B cell (primary cell): ENCODE measurements around the gene GMIP. TPM values are rescaled to one million over a fixed set of nuclear protein-coding genes. Genes with fewer than 3 reads are reported as not detected.

Experiments
- ATAC-seq: fragments of 200-7000 bp; cut with Tn5 transposase; one replicate; pipeline ENCODE4 v1.10.0; 2021; ENCODE audit warnings: low read depth, mild to moderate bottlenecking, moderate number of reproducible peaks, moderate library complexity
- CTCF ChIA-PET: fragments of 350-600 bp; sonication (Branson Sonifier 250); formaldehyde crosslinking; loops from one replicate; lab custom pipeline; 2021; ENCODE audit warnings: antibody characterized with exemption, inconsistent platforms; lab: Charles Lee
- POLR2A ChIA-PET: fragments of 350-600 bp; sonication (Branson Sonifier 250); formaldehyde crosslinking; loops from one replicate; lab custom pipeline; 2021; ENCODE audit warnings: antibody characterized with exemption; lab: Charles Lee
- DNase-seq: peaks from one replicate; pipeline ENCODE4 v3.0.0; 2013
- H2AFZ ChIP-seq: 2 replicates; pipeline ENCODE4 v1.6.1; 2012; ENCODE audit warnings: mild to moderate bottlenecking, low read depth, low read length; ENCODE audit not compliant: insufficient read depth, poor library complexity, severe bottlenecking
- H3K27ac ChIP-seq, 2 donors: 1 replicate in 1 of 2; 2 replicates in 1 of 2; pipeline ENCODE4 v1.5.1; 2012 to 2013; ENCODE audit warnings: low read length in 2 of 2, mild to moderate bottlenecking in 2 of 2, moderate library complexity in 1 of 2
- H3K27me3 ChIP-seq, 4 experiments: fragments of 200-600 bp in 1 of 4; sonication (generic) in 1 of 4; replicated peaks in 1 of 4; 1 replicate in 2 of 4; 2 replicates in 2 of 4; pipeline versions ENCODE4 v1.6.1 to v1.7.0; 2013 to 2016; ENCODE audit warnings: low read length in 3 of 4, mild to moderate bottlenecking in 2 of 4, mixed read lengths in 1 of 4, moderate library complexity in 1 of 4; ENCODE audit not compliant: insufficient read depth in 4 of 4, control insufficient read depth in 3 of 4; ENCODE audit errors: control extremely low read depth in 1 of 4
- H3K36me3 ChIP-seq, 2 experiments: replicated peaks in 1 of 2; 1 replicate in 1 of 2; 2 replicates in 1 of 2; pipeline versions ENCODE4 v1.6.1 to v1.7.1; 2013; ENCODE audit warnings: low read length in 1 of 2; ENCODE audit not compliant: insufficient read depth in 2 of 2, control insufficient read depth in 1 of 2; ENCODE audit errors: control extremely low read depth in 1 of 2, extremely low read depth in 1 of 2
- H3K4me1 ChIP-seq, 2 donors: fragments of 200-600 bp in 1 of 2; sonication (generic) in 1 of 2; 1 replicate in 1 of 2; 2 replicates in 1 of 2; pipeline versions ENCODE4 v1.5.1 to v1.6.1; 2013 to 2017; ENCODE audit warnings: low read length in 2 of 2; ENCODE audit not compliant: control insufficient read depth in 2 of 2, insufficient read depth in 2 of 2
- H3K4me2 ChIP-seq: replicated peaks from 2 replicates; pipeline ENCODE3; 2012; ENCODE audit warnings: mild to moderate bottlenecking, low read depth, low read length; ENCODE audit not compliant: poor library complexity, severe bottlenecking
- H3K4me3 ChIP-seq, 5 experiments: fragments of 200-600 bp in 1 of 5; sonication (generic) in 1 of 5; 1 replicate in 3 of 5; 2 replicates in 2 of 5; pipeline versions ENCODE4 v1.5.1 to v1.7.0; 2011 to 2016; ENCODE audit warnings: low read length in 4 of 5, mild to moderate bottlenecking in 4 of 5, low read depth in 2 of 5, control low read depth in 1 of 5, moderate library complexity in 1 of 5; ENCODE audit not compliant: insufficient read depth in 1 of 5; ENCODE audit errors: control extremely low read depth in 1 of 5, extremely low read depth in 1 of 5
- H3K79me2 ChIP-seq: fragments of 200-600 bp; sonication (generic); one replicate; pipeline ENCODE4 v1.6.0; 2016; ENCODE audit warnings: low read length; ENCODE audit not compliant: control insufficient read depth, insufficient read depth
- H3K9ac ChIP-seq: fragments of 200-600 bp; sonication (generic); 2 replicates; pipeline ENCODE4 v1.6.1; 2017; ENCODE audit warnings: mild to moderate bottlenecking, low read length, moderate library complexity
- H3K9me3 ChIP-seq, 3 donors: one replicate each; pipeline versions ENCODE4 v1.6.1 to v1.7.1; 2013; ENCODE audit warnings: low read length in 2 of 3; ENCODE audit not compliant: control insufficient read depth in 2 of 3, insufficient read depth in 1 of 3; ENCODE audit errors: control extremely low read depth in 1 of 3
- H4K20me1 ChIP-seq: 2 replicates; pipeline ENCODE4 v1.6.0; 2012; ENCODE audit warnings: mild to moderate bottlenecking, low read length; ENCODE audit not compliant: insufficient read depth, control insufficient read depth, poor library complexity, severe bottlenecking
- H3K27ac Mint-ChIP-seq: one replicate; pipeline ENCODE4 v1.8.0; 2021; ENCODE audit warnings: mixed read lengths
- H3K27me3 Mint-ChIP-seq: one replicate; pipeline ENCODE4 v1.8.0; 2021; ENCODE audit warnings: mixed read lengths
- H3K4me1 Mint-ChIP-seq: one replicate; pipeline ENCODE4 v1.8.0; 2021; ENCODE audit warnings: mixed read lengths
- H3K4me3 Mint-ChIP-seq: one replicate; pipeline ENCODE4 v1.8.0; 2021; ENCODE audit warnings: mixed read lengths
- H3K9me3 Mint-ChIP-seq: one replicate; pipeline ENCODE4 v1.8.0; 2022; ENCODE audit warnings: mixed read lengths; ENCODE audit not compliant: insufficient read depth
- CTCF ChIP-seq: fragments of 200-600 bp; IDR thresholded peaks from one replicate; pipeline ENCODE4 v1.8.0; 2022; ENCODE audit warnings: antibody characterized with exemption, mild to moderate bottlenecking
- EZH2 ChIP-seq: IDR thresholded peaks from 2 replicates; pipeline ENCODE4 v1.6.1; 2012; ENCODE audit warnings: borderline replicate concordance, low read depth, mild to moderate bottlenecking, moderate library complexity, low read length; ENCODE audit not compliant: insufficient read depth, poor library complexity, severe bottlenecking
- WGBS: methylation state at CpG from one replicate; pipeline ENCODE4 v1.1.5; 2013; ENCODE audit warnings: missing lambda C conversion rate; ENCODE audit not compliant: insufficient coverage; 5-methylcytosine and 5-hydroxymethylcytosine counted together
- intact Hi-C: fragments of 100-400 bp; cut with micrococcal nuclease; formaldehyde crosslinking; loops from one replicate; pipeline ENCODE4 v1.10.0; 2022
- polyA plus RNA-seq: library from polyadenylated mRNA; depleted of rRNA; stranded (reverse); fragments of >200 nt; gene quantifications from 2 replicates; pipeline ENCODE4 v1.2.3, GENCODE V29; 2012
- total RNA-seq, 2 donors: library from RNA; stranded (reverse); fragments of 120-200 nt in 1 of 2; gene quantifications; 1 replicate in 1 of 2; 2 replicates in 1 of 2; pipeline versions ENCODE4 v1.2.3 to v1.2.4, GENCODE V29; 2013 to 2022

Gene GMIP
- total and polyA plus RNA-seq, 2 donors (not counting 1 experiment from before 2014, with no cell fraction given) = 57.0 to 112 TPM

GRCh38 chr19:19626516-19627472, 16.7 kb downstream of the GMIP start:
- ChIA-PET CTCF (interaction anchor here (0.8 to 1.3 kb wide), 4 partner anchors 17 to 95 kb away, joined by 4 to 7 read pairs (median 5); partner anchors contain the start of gene GMIP), POLR2A (interaction anchor here (0.6 to 1.4 kb wide), 3 partner anchors 17 to 106 kb away, joined by 3 to 16 read pairs (median 5); partner anchors contain the start of gene ZNF14)
- DNase-seq (peak; percentile 26), ATAC-seq (no peak)
- intact Hi-C loops = no loop called here
- Histone ChIP-seq H3K4me2 (peak overlapping the region; percentile 98), H3K9ac (peak overlapping the region; percentile 77), H3K4me3 (peak overlapping the region in 4 of 5 experiments; percentile 60 to 79 (median 70)), H2AFZ (peak overlapping the region; percentile 76), H3K9me3 (peaks cover 0 to 2% (median 0%) of the 10 kb centered on the region in 3 donors), H3K4me1 (peaks cover 7 to 15% of the 10 kb centered on the region in 2 donors), H3K27me3 (no peaks in the 10 kb centered on the region), H3K79me2 (no peaks in the 10 kb centered on the region), H3K36me3 (peaks cover 0 to 14% of the 10 kb centered on the region in 2 experiments), H3K27ac (no peak overlapping the region), H4K20me1 (no peaks in the 10 kb centered on the region)
- H3K27me3 Mint-ChIP-seq = no peaks in the 10 kb centered on the region
- peak overlapping the region; percentile 92 for H3K4me3 Mint-ChIP-seq
- no peaks in the 10 kb centered on the region for H3K9me3 Mint-ChIP-seq
- TF ChIP-seq EZH2 (no peak), CTCF (no peak)
- 96% methylated on average over 46 of the region's 48 CpGs for WGBS
- peaks cover 20% of the 10 kb centered on the region for H3K4me1 Mint-ChIP-seq
- peak overlapping the region; percentile 95 for H3K27ac Mint-ChIP-seq
